Fibroblast of the aortic adventitia (primary cell): ENCODE measurements around the gene ARMC2. TPM values are rescaled to one million over a fixed set of nuclear protein-coding genes. Genes with fewer than 3 reads are reported as not detected.

Source experiments
- DNase-seq: peaks from one replicate; pipeline ENCODE4 v3.0.0-alpha.2; 2010; ENCODE audit warnings: low read depth
- H3K4me3 ChIP-seq: 2 replicates; pipeline ENCODE4 v1.5.1; 2011; ENCODE audit warnings: low read depth, mild to moderate bottlenecking, control low read depth, low read length, moderate library complexity
- CTCF ChIP-seq: IDR thresholded peaks from 2 replicates; pipeline ENCODE4 v1.5.1; 2011; ENCODE audit warnings: mild to moderate bottlenecking, low read length, control low read depth, inconsistent platforms; ENCODE audit not compliant: insufficient read depth
- total RNA-seq: library from RNA; depleted of rRNA; stranded (reverse); fragments of >200 nt; gene quantifications from 2 replicates; pipeline ENCODE4 v1.2.3, GENCODE V29; 2012; ENCODE audit warnings: low replicate concordance

Gene ARMC2
- total RNA-seq, 1 donor = 2.5 TPM

GRCh38 chr6:108904741-108905140, 56.5 kb downstream of the ARMC2 start:
- no peak for DNase-seq
- no peak overlapping the region for H3K4me3 ChIP-seq
- no peak for TF ChIP-seq CTCF

- DNase-seq = no peak
- no peak overlapping the region for H3K4me3 ChIP-seq
- TF ChIP-seq CTCF = peak; percentile 39
Measured at GRCh38 chr6:108914235-108915022, 66.2 kb downstream of the ARMC2 start.

GRCh38 chr6:108915258-108915657, 67.0 kb downstream of the ARMC2 start:
- TF ChIP-seq CTCF = no peak
- DNase-seq = no peak
- no peak overlapping the region for H3K4me3 ChIP-seq

- TF ChIP-seq CTCF = no peak
- no peak overlapping the region for H3K4me3 ChIP-seq
- DNase-seq = no peak
Measured at GRCh38 chr6:108916026-108916686, 67.9 kb downstream of the ARMC2 start.

- H3K4me3 ChIP-seq = no peak overlapping the region
- DNase-seq = no peak
- no peak for TF ChIP-seq CTCF
Measured at GRCh38 chr6:108920751-108921150, 72.5 kb downstream of the ARMC2 start.

GRCh38 chr6:108921547-108922361, 73.5 kb downstream of the ARMC2 start:
- peak; percentile 98 for DNase-seq
- no peak for TF ChIP-seq CTCF
- no peak overlapping the region for H3K4me3 ChIP-seq
